Osteoblast (primary cell): Measurements from ENCODE around the gene KERA. TPM values are rescaled to one million over a fixed set of nuclear protein-coding genes. Genes with fewer than 3 reads are reported as not detected.

Experiments
- DNase-seq: peaks from one replicate; pipeline ENCODE4 v3.0.0; 2011; ENCODE audit warnings: low spot score, mixed read lengths; ENCODE audit not compliant: insufficient read length; ENCODE audit errors: missing footprints
- H2AFZ ChIP-seq: 2 replicates; pipeline ENCODE4 v1.6.0; 2011; ENCODE audit warnings: mild to moderate bottlenecking, low read length
- H3K27ac ChIP-seq: 2 replicates; pipeline ENCODE4 v1.5.1; 2011; ENCODE audit warnings: mild to moderate bottlenecking, low read depth, low read length, moderate library complexity
- H3K27me3 ChIP-seq: 2 replicates; pipeline ENCODE4 v1.6.0; 2012; ENCODE audit warnings: mild to moderate bottlenecking, control low read depth, inconsistent platforms, low read length, moderate library complexity; ENCODE audit not compliant: insufficient read depth
- H3K36me3 ChIP-seq: 2 replicates; pipeline ENCODE4 v1.5.1; 2011; ENCODE audit warnings: mild to moderate bottlenecking, low read length, control low read depth, moderate library complexity; ENCODE audit not compliant: insufficient read depth
- H3K4me1 ChIP-seq: 2 replicates; pipeline ENCODE4 v1.5.1; 2011; ENCODE audit warnings: mild to moderate bottlenecking, low read length, control low read depth, moderate library complexity; ENCODE audit not compliant: insufficient read depth
- H3K4me2 ChIP-seq: 2 replicates; pipeline ENCODE4 v1.6.0; 2011; ENCODE audit warnings: mild to moderate bottlenecking, low read length; ENCODE audit not compliant: insufficient read depth
- H3K4me3 ChIP-seq: fragments of 200-600 bp; sonication (generic); 3 replicates; pipeline ENCODE4 v1.5.1; 2012; ENCODE audit warnings: mild to moderate bottlenecking, low read length, inconsistent platforms; ENCODE audit not compliant: insufficient read depth
- H3K79me2 ChIP-seq: 2 replicates; pipeline ENCODE4 v1.6.0; 2012; ENCODE audit warnings: mild to moderate bottlenecking, low read length, control low read depth, inconsistent platforms; ENCODE audit not compliant: insufficient read depth
- H3K9me3 ChIP-seq: 2 replicates; pipeline ENCODE4 v1.5.1; 2011; ENCODE audit warnings: low read depth, low read length, control low read depth
- H4K20me1 ChIP-seq: 2 replicates; pipeline ENCODE4 v1.6.0; 2012; ENCODE audit warnings: mild to moderate bottlenecking, low read length, control low read depth; ENCODE audit not compliant: insufficient read depth
- CTCF ChIP-seq: IDR thresholded peaks from 2 replicates; pipeline ENCODE4 v1.5.1; 2011; ENCODE audit warnings: mild to moderate bottlenecking, low read depth, low read length, moderate library complexity; ENCODE audit errors: extremely low read depth
- total RNA-seq: library from RNA; depleted of rRNA; stranded (reverse); fragments of >200 nt; gene quantifications from 2 replicates; pipeline ENCODE4 v1.2.3, GENCODE V29; 2012

The KERA gene
- total RNA-seq, 1 donor, result not detected

- Histone ChIP-seq H3K27me3 (no peaks in the 10 kb centered on the region), H3K4me1 (peaks cover 2% of the 10 kb centered on the region), H2AFZ (no peak overlapping the region), H3K36me3 (no peaks in the 10 kb centered on the region), H3K9me3 (no peaks in the 10 kb centered on the region), H3K4me3 (no peak overlapping the region), H4K20me1 (no peaks in the 10 kb centered on the region), H3K4me2 (no peak overlapping the region), H3K79me2 (no peaks in the 10 kb centered on the region), H3K27ac (no peak overlapping the region)
- no peak for TF ChIP-seq CTCF
- no peak for DNase-seq
Measured at GRCh38 chr12:91007531-91008290, 50.1 kb downstream of the KERA start.

- Histone ChIP-seq H2AFZ (no peak within 1 kb of the TSS), H3K4me2 (no peak within 1 kb of the TSS), H3K27ac (no peak within 1 kb of the TSS), H3K27me3 (no peaks in the 10 kb centered on the region), H3K4me3 (no peak within 1 kb of the TSS), H3K4me1 (peaks cover 5% of the 10 kb centered on the region), H3K79me2 (no peaks in the 10 kb centered on the region), H3K9me3 (no peaks in the 10 kb centered on the region), H4K20me1 (no peaks in the 10 kb centered on the region), H3K36me3 (no peaks in the 10 kb centered on the region)
- no peak for TF ChIP-seq CTCF
- DNase-seq, result no peak
Measured at GRCh38 chr12:91004872-91005271, 53.0 kb downstream of the KERA start, which contains the start of gene EPYC. EPYC (minus strand) TSS chr12:91004972; CDS start chr12:91002565, 2,407 bp downstream.

- peaks cover 2% of the 10 kb centered on the region for H3K4me1 ChIP-seq
- no peak overlapping the region for H3K27ac ChIP-seq
- no peak for DNase-seq
- H3K4me3 ChIP-seq, result no peak overlapping the region
- H2AFZ ChIP-seq, result no peak overlapping the region
- no peaks in the 10 kb centered on the region for H3K79me2 ChIP-seq
- H4K20me1 ChIP-seq, result no peaks in the 10 kb centered on the region
- H3K9me3 ChIP-seq, result no peaks in the 10 kb centered on the region
- H3K4me2 ChIP-seq, result no peak overlapping the region
- TF ChIP-seq CTCF, result no peak
- H3K27me3 ChIP-seq, result no peaks in the 10 kb centered on the region
- H3K36me3 ChIP-seq, result no peaks in the 10 kb centered on the region
Measured at GRCh38 chr12:91003737-91004136, 54.1 kb downstream of the KERA start.

GRCh38 chr12:91001306-91001705 lies 56.5 kb downstream of the KERA start:
- Histone ChIP-seq H3K79me2 (no peaks in the 10 kb centered on the region), H3K36me3 (no peaks in the 10 kb centered on the region), H3K27me3 (no peaks in the 10 kb centered on the region), H3K4me3 (no peak overlapping the region), H3K9me3 (no peaks in the 10 kb centered on the region), H3K4me1 (peaks cover 2% of the 10 kb centered on the region), H4K20me1 (no peaks in the 10 kb centered on the region), H3K4me2 (no peak overlapping the region), H2AFZ (no peak overlapping the region), H3K27ac (no peak overlapping the region)
- DNase-seq, result no peak
- no peak for TF ChIP-seq CTCF

Other genes with a start within 250 kb of the KERA start
- gene CCER1, start 102.8 kb downstream of the KERA start, total RNA-seq, result not detected in 2 replicates
- 1.8 TPM in 2 replicates for gene EPYC, start 53.1 kb downstream of the KERA start, total RNA-seq
- 1,762 and 1,965 TPM in 2 replicates for gene LUM, start 53.5 kb upstream of the KERA start, total RNA-seq
- gene DCN, start 124.8 kb upstream of the KERA start, total RNA-seq, result 1,107 and 1,400 TPM in 2 replicates